GM21529 (cell line): ENCODE data around the gene LCAT.

Experiments used
- ATAC-seq: cut with Tn5 transposase; IDR thresholded peaks from one replicate; pipeline ENCODE4 v1.9.1; 2021; ENCODE audit not compliant: unreplicated experiment

Gene LCAT

GRCh38 chr16:67914758-67915495 is 29.0 kb downstream of the LCAT start:
- no peak for ATAC-seq

DNA sequence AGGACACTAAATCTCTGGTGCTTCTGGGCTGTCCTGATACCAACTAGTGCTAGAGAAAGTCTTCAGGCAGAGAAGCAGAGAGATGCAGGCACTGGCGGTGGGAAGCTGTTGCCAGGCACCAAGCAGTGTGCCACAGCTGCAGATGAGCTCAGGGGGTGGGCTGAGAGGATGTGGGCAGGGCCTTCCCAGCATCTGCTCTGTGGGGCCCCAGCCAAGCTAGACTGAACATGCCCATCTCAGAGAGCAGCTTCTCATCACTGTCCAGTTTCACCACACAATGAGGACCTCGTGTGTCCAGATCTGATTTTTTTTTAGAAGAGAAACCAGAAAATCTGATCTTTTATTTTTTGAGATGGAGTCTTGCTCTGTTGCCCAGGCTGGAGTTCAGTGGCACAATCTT is 33.8 kb downstream of the LCAT start:
- no peak for ATAC-seq

GRCh38 chr16:67909056-67909742 is 34.7 kb downstream of the LCAT start:
- no peak for ATAC-seq

DNA sequence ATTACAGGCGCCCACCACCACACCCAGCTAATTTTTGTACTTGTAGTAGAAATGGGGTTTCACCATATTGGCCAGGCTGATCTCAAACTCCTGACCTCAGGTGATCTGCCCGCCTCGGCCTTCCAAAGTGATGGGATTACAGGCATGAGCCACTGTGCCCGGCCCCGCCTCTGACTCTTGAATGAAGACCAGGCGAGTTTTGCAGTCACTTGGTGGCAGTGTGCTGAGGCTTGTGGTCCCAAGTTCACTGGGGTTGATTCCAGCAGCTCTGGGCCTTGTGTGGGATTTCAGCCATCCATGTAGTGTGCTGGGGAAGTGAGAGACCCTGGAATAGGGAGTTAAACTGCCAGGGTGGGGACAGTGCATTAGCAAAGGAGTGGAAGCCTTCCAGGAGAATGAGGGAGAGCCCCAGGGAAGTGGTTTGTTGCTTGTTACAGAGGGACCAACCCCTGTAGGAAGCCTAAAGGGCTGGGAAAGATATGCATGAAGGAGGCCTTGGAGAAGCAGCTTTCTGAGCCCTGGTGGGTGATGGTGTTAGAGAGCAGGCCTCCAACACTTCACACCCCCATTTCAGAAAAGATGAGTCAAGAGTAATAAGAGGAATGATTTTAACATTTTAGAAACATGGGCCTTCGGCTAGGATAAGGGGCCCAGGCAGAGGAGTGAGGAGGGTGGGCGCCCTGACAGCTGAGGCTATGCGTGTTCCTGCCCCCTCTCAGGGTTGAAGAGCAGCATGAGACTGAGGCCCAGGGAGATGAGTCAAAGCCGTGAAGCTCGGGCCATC is 36.3 kb downstream of the LCAT start:
- ATAC-seq, result no peak

DNA sequence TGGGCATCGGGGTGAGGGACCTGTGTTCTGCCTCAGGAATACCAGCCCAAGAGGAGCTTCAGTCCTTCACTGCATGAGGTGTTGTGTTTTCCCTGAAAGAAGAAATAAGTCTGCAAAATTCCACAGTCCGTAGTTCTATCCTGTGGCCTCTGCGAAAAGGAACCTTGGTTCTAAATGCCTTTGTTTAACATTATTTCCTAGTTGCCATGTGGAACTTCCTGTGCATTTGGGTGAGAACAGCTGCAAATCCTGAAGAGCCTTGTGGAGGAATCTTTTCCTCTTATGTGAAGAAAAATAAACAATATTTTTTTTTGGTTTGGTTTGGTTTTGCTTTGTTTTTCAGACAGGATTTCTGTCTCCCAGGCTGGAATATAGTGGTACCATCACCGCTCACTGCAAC is 41.1 kb downstream of the LCAT start:
- no peak for ATAC-seq

DNA sequence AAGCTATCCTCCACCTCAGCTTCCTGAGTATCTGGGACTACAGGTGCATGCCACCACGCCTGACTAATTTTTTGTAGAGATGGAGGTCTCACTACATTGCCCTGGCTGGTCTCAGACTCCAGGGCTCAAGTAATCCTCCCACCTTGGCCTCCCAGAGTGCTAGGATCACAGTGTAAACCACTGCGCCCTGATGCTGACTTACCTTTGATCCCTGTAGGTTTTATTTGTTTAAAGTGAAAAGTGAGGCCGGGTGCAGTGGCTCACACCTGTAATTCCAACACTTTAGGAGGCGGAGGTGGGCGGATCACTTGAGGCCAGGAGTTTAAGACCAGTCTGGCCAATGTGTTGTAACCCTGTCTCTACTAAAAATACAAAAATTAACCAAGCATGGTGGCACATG is 42.2 kb downstream of the LCAT start:
- ATAC-seq, result no peak

GRCh38 chr16:67897231-67897630 is 46.7 kb downstream of the LCAT start:
- ATAC-seq, result no peak

DNA sequence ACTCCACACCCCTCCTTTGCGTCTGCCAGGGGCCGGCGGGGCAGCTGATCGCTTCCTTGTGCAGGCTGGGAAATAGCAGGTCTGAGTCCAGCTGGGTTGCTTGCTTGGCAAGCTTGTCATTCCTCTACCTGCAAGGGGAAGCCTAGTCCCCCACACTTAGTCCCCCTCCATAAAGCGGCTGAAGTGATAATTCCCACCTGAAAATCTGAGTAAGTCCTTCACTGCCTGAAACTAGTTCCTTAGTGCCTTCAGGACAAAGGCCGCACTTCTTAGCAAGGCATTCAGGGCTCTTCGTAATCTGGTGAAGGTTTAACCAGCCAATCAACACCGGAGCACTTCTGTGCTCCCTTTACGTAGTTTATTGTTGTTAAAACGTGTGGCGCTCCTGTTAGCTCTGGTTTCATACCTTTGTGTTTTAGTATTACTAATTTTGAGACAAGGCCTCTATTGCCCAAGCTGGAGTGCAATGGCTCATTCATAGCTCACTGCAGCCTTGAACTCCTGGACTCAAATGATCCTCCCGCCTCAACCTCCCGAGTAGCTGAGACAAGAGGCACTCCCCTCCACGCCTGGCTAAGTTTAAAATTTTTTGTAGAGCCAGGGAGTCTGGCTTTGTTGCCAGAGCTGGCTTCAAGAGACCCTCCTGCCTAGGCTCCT is 50.0 kb downstream of the LCAT start:
- no peak for ATAC-seq

- peak; percentile 90 for ATAC-seq
These were observed 50.8 kb downstream of the LCAT start, which contains the start of gene PSKH1 for GRCh38 chr16:67892899-67893742. Gene PSKH1 (plus strand): TSS chr16:67893254. CDS start chr16:67908750, 15,496 bp downstream.

DNA sequence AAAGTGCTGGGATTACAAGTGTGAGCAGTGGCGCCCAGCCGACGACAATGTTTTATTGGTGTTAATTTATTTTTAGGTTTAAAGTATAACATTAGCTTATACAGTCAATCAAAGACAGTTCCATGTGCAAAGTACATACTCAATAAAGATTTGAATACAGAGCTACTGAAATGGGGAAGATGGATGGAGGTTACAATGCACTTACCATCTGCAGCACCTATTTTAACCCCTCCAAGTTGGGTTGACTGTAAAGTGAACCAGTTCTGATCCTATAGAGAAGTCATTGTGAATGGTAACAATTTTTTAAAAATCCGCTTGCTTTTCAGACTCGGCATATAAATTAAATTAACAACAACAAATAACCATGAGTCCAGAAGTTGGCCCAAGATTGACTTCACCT is 51.5 kb downstream of the LCAT start:
- ATAC-seq, result no peak
